IPS-NIHi11 (cell line): ENCODE measurements around the gene ZNF774.
A peak's percentile ranks its signal among the peaks of the same experiment; 100 is the strongest.
"Not testable (repeated sequence)": the region's sequence is repeated elsewhere in the genome, so short reads cannot be mapped to it uniquely, and the experiment has no call there.

ENCODE experiments used
- DNase-seq: peaks from one replicate; pipeline ENCODE4 v3.0.0; 2012; ENCODE audit warnings: mixed read lengths, low spot score

The ZNF774 gene

GRCh38 chr15:90388462-90389380 is 36.6 kb downstream of the ZNF774 start:
- peak; percentile 53 for DNase-seq

- no peak for DNase-seq
Observed at GRCh38 chr15:90389513-90389912, 37.4 kb downstream of the ZNF774 start.

GRCh38 chr15:90393040-90393439 is 41.0 kb downstream of the ZNF774 start:
- DNase-seq: no peak

- no peak for DNase-seq
Observed at GRCh38 chr15:90394074-90394473, 42.0 kb downstream of the ZNF774 start.

- DNase-seq: no peak
Observed at GRCh38 chr15:90394748-90395442, 42.8 kb downstream of the ZNF774 start.

- DNase-seq: no peak
Observed at GRCh38 chr15:90396321-90396720, 44.2 kb downstream of the ZNF774 start.

GRCh38 chr15:90400005-90400758 is 48.1 kb downstream of the ZNF774 start:
- DNase-seq: no peak

GRCh38 chr15:90400759-90401314 is 48.8 kb downstream of the ZNF774 start:
- peak; percentile 74 for DNase-seq

GRCh38 chr15:90401495-90401894 is 49.4 kb downstream of the ZNF774 start:
- no peak for DNase-seq

- no peak for DNase-seq
Observed at GRCh38 chr15:90402223-90402622, 50.1 kb downstream of the ZNF774 start.

GRCh38 chr15:90402767-90403166 is 50.7 kb downstream of the ZNF774 start:
- no peak for DNase-seq

GRCh38 chr15:90405055-90405607 is 53.0 kb downstream of the ZNF774 start:
- no peak for DNase-seq

GRCh38 chr15:90407336-90407735 is 55.3 kb downstream of the ZNF774 start:
- DNase-seq: no peak

- DNase-seq: no peak
Observed at GRCh38 chr15:90407871-90408317, 55.8 kb downstream of the ZNF774 start.

GRCh38 chr15:90408657-90409056 is 56.6 kb downstream of the ZNF774 start:
- DNase-seq: no peak

GRCh38 chr15:90409587-90409986 is 57.5 kb downstream of the ZNF774 start:
- not testable (repeated sequence) for DNase-seq

GRCh38 chr15:90410316-90410715 is 58.2 kb downstream of the ZNF774 start:
- not testable (repeated sequence) for DNase-seq

- no peak for DNase-seq
Observed at GRCh38 chr15:90411176-90411575, 59.1 kb downstream of the ZNF774 start.
